ENCODE measurements around the gene PABPN1L.
A peak's percentile ranks its signal among the peaks of the same experiment; 100 is the strongest.

The PABPN1L gene

DNA sequence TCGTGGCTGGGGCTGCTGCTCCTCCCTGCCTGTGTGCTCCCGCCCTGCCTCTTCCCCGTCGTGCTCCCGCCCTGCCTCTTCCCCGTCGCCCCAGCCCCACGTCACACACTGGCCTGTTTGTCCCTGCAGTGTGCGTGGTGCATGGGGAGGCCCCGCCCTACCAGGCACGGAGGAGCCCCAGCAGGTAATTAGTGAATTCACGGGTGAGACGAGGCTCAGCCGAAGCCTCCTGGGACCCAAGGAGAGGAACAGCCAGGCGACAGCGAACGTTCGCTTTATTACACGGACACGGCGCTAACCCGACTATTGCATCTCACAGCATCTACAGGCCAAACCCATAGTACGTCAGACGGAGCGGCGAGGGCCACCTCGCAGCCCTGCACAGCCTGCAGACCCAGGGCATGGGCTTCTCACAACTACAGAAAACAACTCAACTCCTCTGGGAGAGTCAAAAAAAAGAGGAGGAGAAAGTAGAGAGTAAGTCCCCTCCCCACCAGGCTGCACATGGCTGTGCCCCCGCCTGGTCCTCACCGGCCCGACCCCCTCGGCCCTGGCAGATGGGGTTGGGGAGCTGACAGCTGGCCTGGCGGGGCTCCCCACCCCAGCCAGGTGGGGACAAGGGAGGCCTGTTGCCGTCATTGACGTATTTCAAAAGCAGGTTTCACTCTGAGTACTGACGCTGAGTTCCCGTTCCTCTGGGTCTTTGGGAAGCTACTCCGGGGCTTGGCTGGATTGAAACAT lies 4.3 kb upstream of the PABPN1L start:
- no peak for DNase-seq (ENCODE audit: low read depth)

GRCh38 chr16:88869673-88869980 lies 3.2 kb upstream of the PABPN1L start:
- no peak for DNase-seq (ENCODE audit: low read depth)

GRCh38 chr16:88868974-88869672 lies 2.7 kb upstream of the PABPN1L start:
- DNase-seq (ENCODE audit: low read depth), result no peak

DNA sequence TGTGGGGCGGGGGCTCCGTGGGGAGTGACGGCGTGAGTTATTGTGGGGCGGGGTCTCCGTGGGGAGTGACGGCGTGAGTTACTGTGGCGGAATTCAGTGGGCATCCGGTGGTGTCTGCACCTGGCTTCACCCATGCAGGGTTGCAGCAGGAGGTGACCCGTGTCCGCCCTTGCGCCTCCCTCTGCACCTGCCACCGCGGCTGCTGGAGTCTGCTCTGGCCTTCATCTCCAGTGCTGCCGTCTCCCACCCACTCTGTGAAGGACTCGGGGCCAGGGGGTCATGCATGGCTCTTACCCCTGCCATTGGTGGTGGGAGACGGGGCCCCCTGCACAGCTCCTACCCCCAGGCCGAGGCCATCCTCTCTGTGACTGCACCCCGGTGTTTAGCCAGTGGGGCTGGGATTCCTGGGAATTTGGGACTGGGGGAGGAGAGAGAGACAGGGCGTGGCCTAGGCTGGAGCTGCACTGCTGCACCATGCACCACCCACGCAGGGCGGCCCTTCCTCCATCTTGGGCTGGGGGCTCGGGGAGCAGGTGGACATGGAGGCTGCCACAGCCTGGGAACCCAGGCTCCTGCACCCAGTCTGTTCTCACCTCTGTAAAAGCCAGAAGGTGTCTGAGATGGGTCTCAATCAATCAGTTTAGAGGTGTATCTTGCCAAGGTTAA lies 1.3 kb upstream of the PABPN1L start:
- DNase-seq (ENCODE audit: low read depth), result no peak

DNA sequence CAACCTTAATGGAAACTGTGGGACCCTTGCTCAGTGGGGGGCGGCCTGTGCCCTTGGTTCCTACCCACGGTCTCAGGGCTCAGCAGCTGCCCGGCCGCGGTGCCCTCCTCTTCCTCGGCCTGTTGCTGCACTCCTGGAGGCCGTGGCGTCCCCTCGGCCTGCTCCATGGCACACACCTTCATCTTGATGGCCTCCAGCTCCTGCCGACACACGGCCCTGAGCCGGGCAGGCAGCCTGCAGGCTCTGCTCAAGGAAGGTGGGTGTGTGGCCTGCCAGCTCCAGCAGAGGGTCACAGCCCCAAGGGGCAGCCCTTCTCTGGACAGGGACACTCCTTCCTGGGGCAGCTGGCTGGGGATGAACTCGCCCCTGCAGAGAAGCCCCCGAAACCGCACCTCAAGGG lies 718 bp downstream of the PABPN1L start:
- DNase-seq (ENCODE audit: low read depth), result no peak

- DNase-seq (ENCODE audit: low read depth), result no peak
Observed at GRCh38 chr16:88865310-88865709, 1.1 kb downstream of the PABPN1L start.

- no peak for DNase-seq (ENCODE audit: low read depth)
Observed at GRCh38 chr16:88864521-88864920, 1.9 kb downstream of the PABPN1L start.

- no peak for DNase-seq (ENCODE audit: low read depth)
Observed at GRCh38 chr16:88864099-88864498, 2.4 kb downstream of the PABPN1L start.

DNA sequence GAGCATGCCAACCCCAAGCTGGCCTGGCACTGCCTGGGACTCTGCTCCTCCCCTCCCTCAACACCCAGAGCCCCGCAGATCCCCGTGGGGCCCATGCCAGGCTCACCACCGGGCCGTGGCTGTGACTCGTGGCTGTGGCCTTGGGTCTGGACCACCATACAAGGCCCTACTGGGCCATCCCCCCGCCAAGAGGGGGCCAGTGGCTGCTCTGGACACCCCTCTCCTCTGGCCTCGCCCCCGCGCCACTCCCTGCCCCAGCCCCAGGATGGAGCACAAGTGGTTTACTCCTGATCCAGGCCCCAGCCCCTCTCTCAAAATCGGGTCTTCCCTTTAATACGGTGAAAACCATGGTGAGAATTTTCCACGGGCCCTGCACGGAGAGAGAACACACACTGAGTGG lies 3.0 kb downstream of the PABPN1L start:
- DNase-seq (ENCODE audit: low read depth), result no peak

DNA sequence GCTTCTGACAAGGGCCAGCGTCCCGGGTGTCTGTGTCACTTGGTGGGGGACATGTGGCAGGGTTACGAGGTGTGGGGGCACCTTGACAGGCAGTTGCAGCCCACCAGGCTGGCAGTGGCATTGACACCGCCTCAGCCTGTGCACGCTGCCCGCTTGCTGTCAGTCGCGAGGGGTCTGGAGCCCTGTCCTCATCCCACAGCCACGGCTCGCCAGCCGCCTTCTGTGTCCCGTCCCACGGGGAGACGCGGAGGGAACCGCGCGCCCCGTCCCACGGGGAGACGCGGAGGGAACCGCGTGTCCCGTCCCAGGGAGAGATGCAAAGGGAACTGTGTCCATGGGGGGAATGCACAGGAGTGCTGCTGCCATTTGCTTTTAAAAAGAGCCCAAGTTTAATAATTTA lies 3.5 kb downstream of the PABPN1L start:
- no peak for DNase-seq (ENCODE audit: low read depth)

DNA sequence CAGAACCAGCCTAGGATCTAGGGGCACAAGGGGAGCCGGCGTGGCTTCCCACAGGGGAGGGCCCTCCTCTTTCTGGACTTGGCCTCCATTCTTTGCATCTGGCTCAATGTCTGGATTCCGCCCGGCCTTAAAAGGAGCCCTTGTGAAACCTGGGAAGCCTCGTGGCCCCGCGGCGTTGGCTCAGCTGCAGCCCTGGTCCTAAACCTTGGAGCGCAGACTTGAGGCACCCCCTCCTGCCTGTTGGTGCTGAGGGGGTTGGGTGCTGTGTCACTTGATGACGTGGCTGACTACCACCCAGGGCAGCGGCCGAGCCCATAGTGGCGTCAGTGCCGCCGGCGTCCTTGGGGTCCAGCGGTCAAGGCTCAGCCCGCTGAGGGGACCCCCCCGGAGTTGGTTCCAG lies 5.1 kb downstream of the PABPN1L start:
- DNase-seq (ENCODE audit: low read depth), result no peak

DNA sequence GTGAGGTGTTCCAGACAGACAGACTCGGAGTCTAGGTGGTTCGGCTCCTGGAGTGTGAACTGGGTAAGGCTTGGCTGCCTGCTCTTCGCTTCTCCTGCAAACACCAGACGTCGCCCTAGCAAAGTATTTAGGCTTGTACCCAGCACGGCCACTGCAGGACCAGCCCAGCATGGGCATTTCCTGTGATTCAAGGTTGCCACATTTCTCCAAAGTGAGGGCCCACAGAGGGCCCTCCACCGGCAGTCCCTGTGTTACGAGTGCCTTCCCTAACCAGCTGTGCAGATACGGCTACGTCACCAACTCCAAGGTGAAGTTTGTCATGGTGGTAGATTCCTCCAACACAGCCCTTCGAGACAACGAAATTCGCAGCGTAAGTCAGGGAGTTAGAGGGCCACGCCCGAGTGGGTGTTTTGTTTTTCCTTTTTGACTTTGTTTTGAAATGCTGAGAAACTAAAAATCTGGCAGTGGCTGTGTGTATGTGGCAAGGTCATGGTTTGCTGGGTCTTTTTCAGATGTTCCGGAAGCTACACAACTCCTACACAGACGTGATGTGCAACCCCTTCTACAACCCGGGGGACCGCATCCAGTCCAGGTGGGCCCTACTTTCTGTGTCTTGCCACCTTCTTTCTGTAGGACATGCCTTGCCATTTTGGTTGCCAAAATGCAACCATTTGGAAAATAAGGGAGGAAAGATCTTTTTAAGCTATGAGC lies 6.9 kb downstream of the PABPN1L start:
- DNase-seq (ENCODE audit: low read depth), result no peak

DNA sequence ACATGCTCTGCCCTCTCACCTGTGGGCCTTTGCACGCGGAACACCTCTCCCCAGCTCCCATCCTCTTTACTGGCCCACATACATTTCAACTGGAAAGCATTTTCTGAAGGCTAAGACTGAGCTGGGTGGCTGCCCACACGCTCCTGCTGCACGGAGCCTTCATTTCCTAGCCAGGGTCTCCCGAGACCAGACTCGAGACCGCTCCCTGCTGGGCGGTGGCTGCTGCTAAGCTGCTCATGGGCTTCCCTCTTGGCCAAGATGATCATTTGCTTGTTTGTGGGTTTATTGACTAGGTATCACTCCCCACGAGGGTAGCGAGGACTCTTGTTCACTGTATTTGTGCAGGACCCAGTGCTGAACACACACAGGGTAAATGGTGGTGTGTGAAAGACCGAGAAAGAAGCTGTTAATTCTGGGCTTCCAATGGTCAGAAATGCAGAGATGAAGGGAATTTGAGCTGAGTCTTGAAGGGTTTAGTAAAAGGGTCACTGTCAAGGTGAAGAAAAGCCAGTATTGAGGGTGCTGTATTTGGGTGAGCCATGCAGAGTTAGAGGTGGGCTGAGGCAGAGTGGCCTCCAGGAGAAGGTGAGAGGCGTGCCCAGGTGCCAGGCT lies 8.6 kb downstream of the PABPN1L start:
- peak; percentile 39 for DNase-seq (ENCODE audit: low read depth)

GRCh38 chr16:88856828-88857727 lies 9.4 kb downstream of the PABPN1L start, which contains the start of the genes GALNS and TRAPPC2L:
TSS of gene GALNS (minus strand) at chr16:88856947. CDS start at chr16:88856877, 70 bp downstream.
TSS of gene TRAPPC2L (plus strand) at chr16:88857127. CDS start at chr16:88857151, 24 bp downstream.
- DNase-seq (ENCODE audit: low read depth), result peak; percentile 77

- DNase-seq (ENCODE audit: low read depth), result no peak
Observed at GRCh38 chr16:88856122-88856827, 10.2 kb downstream of the PABPN1L start.

GRCh38 chr16:88855736-88856121 lies 10.7 kb downstream of the PABPN1L start:
- no peak for DNase-seq (ENCODE audit: low read depth)

DNA sequence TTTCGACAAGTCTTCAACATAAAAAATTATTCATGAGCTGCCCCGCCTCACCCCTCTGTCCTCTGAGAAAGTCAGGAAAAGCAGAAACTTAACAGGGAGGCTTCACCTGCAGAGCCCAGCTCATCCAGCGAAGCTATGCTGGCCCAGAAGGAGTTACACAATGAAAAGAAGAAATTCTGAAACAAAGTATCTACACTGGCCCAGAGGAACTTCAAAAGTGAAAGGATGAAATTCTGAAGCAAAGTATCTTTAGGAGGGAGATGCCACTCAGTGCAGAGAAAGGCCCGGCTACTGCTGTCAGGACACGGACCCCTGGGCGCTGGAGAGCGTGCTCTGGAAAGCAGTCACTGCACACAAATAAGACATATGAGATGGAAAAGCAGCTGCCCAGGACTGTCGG lies 11.3 kb downstream of the PABPN1L start:
- DNase-seq (ENCODE audit: low read depth), result no peak

GRCh38 chr16:88854306-88855111 lies 12.0 kb downstream of the PABPN1L start:
- no peak for DNase-seq (ENCODE audit: low read depth)

DNA sequence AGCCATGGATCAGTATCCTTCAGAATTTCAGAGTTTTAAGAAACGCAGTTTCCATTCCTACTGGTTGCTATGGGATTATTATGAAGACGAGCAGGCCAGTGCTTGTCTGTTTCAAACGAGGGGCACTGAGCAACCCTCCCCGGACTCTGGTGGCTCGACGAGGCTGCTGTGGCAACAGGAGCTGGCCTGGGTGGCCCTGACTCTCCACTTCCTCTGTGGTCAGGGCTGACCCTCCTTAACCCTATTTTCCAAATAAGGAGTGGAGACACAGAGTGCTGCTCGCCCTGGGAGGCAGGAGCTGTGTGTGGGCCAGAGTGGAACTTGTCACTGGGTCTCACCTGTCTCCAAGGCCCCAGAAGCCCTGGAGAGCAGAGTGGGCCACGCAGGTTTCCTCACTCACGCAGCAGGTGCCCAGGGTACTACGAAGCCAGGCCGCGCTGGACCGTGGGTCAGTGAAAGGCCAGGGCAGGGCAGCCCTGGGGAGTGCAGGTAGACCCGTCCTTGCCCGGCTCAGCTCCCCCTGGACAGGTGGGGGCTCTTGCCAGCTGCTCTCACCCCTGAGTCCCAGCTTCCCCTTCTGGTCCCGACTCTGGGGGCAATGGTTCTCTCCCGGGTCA lies 13.0 kb downstream of the PABPN1L start:
- DNase-seq (ENCODE audit: low read depth), result no peak
